Measurements from ENCODE around the gene TMEM229A. TPM values are rescaled to one million over a fixed set of nuclear protein-coding genes. Genes with fewer than 3 reads are reported as not detected.
"Not testable (repeated sequence)": the region's sequence is repeated elsewhere in the genome, so short reads cannot be mapped to it uniquely, and the experiment has no call there.

Gene TMEM229A
- polyA plus RNA-seq (ENCODE audit: insufficient read length in 4 of 4), result under 1 TPM; 0.16 to 0.21 (median 0.18) TPM

DNA sequence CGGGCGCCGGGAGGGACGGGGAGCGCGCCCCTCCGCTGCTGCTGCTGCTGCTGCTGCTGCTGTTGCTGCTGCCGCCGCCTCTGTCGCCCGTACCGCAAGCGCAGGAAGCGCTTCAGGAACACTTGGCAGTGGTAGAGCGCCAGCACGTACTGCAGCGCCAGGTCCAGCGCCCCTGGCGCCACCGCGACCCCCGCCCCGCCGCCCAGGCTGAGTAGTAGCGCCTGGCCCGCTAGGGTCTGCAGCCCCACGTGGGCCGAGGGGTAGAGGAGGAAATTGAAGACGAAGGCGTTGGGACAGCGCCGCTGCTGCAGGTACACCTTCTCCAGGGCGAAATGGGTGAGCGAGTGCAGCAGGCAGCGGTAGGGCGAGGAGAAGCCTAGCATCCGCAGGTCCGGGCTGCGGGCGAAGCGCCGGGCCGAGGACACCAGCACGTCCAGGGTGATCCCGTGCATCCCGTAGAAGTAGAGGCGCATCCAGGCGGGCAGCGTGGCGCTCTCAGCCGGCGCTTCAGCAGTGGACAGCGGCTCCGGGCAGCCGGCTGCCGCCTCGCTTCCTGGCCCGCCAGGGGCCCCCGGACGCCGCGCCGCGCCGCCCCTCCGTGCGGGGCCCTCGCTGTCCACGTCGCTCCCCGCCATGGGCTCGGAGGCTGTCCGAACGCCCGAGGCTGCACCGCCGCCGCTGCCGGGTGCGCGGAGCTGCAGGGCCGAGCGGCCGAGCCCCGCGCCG, at the start of gene TMEM229A:
Gene TMEM229A (minus strand): TSS at position 699 of the 726 bp plus-strand sequence. CDS start 64 bp downstream, at position 635.
- DNase-seq (ENCODE audit: low read depth in 4 of 4, low spot score in 3 of 4), result peak in 2 of 4 donors; percentile 23 to 43

DNA sequence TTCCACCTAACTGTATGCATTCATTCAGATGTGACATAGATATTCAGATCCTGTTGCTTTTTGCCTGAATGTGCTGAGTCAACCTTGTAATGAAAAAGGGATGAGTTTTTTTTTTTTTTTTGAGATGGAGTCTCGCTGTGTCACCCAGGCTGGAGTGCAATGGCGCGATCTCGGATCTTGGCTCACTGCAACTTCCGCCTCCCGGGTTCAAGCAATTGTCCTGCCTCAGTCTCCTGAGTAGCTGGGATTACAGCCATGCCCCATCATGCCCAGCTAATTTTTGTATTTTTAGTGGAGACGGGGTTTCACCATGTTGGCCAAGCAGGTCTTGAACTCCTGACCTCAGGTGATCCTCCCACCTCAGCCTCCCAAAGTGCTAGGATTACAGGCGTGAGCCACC, 49.4 kb upstream of the TMEM229A start:
- not testable (repeated sequence) for DNase-seq (ENCODE audit: low read depth in 4 of 4, low spot score in 3 of 4)

DNA sequence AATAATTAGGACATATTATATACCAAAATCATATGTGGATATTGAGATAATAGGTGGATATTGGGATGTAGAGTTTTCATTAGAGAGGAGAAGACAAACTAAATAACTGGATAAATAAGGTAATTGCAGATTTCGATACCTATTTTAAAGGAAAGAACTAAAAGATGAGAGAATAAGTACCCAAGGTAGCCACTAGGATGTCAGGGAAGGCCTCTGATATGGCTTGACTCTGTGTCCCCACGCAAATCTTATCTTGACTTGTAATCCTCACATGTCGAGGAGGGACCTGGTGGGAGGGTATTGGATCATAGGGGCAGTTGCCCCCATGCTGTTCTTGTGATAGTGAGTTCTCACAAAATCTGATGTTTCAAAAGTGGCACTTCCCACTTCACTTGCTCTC, 44.7 kb upstream of the TMEM229A start:
- DNase-seq (ENCODE audit: low read depth in 4 of 4, low spot score in 3 of 4), result no peak

DNA sequence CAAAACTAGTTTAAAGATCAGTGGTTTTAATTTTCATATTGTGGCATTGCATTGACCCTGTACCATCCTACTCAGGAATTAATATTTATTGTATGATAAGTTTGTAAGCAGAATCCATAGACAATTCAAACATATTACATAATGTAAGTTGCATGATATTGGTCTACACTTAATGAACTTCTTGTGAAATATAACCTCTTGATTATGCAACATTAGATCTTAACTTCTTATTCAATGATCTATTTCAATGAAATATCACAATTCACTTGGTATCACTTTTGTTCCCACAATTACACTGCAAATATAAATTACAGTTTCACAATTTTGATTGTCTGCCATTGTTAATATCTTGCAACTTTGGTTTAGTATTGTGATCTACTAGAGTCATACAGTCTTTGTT, 44.0 kb upstream of the TMEM229A start:
- no peak for DNase-seq (ENCODE audit: low read depth in 4 of 4, low spot score in 3 of 4)

DNA sequence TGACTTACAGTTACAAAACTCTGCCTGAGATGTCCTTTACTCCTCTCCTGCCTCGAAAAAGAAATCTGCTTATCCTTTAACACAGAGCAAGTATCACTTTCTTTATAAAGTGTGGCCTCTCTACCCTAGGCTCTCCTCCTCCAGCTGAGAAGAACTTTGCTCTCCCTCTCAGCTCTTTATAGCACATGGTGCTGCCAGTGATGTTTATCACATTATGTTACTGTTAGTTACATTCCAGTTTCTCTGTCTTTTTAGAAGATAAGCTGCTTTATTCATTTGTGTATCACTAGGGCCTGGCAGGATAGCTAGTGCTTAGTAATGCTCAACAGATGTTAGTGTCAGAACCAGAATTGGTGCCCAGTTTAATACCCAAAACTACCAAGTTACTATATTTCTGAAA, 41.1 kb upstream of the TMEM229A start:
- DNase-seq (ENCODE audit: low read depth in 4 of 4, low spot score in 3 of 4), result no peak

DNA sequence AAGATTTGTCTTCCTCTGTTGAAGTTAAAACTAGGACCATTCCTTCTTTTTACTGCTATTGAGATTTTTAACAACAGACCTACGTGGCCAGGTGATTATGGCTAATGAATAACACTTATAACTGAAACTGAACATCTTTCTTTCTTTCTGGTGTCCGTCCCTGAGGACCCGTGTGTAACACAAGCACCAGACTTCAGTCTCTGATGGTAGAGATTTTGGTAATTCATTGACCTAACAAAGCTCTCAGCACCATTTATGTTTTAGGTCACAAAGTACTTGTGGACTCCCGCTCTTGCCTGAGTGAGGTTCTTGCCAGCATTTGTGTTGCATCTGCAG, 40.4 kb upstream of the TMEM229A start:
- no peak for DNase-seq (ENCODE audit: low read depth in 4 of 4, low spot score in 3 of 4)

DNA sequence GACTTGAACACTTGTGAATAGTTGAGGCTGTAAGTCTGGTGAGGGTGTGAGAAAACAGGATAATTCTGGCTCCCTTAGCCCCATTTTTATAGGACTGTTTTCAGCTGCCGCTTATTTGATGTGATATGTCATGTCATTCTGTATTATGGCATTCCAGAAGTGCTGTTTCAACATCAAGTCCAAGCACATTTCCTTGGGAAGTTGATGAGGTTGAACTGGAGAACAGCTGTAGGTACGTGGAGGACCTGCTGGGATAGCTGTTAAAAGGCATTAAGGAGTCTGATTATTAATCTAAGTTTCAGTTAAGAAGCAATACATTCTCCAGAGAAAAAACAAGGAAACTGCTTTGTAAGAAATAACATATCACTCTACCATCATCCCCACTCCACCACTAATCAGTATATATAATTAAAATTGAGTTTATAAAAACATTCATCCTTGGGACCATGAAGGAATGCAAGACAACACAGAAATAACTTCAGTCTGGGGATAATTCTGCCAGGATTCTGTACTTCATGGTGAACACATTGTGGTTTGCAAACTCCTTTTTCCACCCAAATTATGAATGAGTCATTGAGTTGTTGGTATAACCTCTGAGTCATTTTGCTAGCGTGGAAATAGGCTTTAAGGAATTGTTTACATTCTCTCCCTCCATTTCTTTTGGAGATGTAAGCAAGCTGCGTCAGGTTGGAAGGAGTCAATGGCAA, 39.9 kb upstream of the TMEM229A start:
- DNase-seq (ENCODE audit: low read depth in 4 of 4, low spot score in 3 of 4), result no peak

DNA sequence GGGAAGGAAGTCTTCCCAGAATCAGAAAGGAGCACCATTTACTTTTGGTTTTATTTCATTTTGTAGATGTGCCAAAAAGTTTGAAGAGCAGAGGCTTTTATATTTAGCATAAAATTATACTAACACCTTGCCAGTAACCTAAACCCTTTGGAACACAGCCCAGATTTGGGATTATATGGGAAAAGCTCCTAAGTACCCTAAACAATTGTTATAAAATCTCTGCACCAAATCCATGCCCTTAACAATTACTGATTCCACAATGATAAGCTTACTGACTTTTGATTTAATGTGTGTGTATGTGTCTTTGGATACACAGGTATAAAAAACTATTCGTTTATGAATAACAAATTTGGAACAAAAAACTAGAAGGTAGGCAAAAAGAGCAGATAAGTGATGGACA, 39.0 kb upstream of the TMEM229A start:
- no peak for DNase-seq (ENCODE audit: low read depth in 4 of 4, low spot score in 3 of 4)

DNA sequence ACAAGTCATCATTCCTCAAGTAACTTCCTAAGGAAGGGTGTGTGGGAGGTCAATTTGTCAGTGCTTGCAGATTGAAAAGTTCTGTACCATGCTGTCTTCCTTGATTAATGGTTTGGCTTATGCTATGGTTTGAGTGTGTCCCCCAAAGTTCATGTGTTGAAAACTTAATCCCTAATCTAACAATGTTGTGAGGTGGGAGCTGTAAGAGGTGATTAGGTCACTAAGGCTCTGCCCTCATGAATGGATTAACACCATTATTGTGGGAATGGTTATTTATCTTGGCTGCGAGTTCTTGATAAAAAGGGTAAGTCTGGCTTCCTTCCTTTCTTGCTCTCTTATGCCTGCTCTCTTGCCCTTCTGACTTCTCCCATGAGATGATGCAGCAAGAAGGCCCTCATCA, 29.3 kb upstream of the TMEM229A start:
- DNase-seq (ENCODE audit: low read depth in 4 of 4, low spot score in 3 of 4), result no peak

DNA sequence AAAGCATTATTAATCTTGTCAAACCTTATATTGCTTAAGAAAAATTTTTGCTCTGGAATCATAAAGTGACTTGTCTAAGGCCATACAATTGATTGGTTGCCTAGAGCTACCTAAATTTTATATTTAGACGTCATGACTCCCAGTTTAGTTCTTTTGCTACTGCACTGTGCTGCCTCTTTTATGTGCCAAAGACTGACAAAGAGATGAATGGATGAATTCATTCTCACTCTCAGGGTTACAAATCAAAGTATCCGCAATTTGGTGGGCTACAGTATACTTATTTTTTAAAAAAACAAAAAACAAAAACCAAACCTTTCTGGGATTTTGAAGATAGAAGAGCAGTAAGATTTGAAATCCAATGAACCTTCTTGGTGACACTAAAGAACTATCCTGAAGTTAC, 27.7 kb upstream of the TMEM229A start:
- DNase-seq (ENCODE audit: low read depth in 4 of 4, low spot score in 3 of 4), result no peak

DNA sequence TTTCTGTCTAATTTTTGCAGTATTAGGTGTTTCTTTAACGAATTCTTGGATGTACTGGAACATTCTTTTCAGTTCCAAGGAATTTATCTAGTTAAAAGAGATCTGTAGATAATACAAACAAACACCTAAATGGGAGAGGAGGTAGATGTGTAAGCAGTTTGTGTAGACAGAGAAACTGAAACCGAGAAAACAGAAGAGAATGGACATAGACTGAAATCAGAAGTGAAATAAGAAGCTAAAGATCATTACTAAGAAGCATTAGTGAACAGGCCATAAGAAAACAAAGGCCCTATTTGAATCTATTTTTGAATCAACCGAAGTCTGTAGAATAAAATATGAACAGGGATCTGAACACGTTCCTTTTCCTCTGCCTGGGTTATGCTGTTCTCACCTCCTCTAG, 26.5 kb upstream of the TMEM229A start:
- no peak for DNase-seq (ENCODE audit: low read depth in 4 of 4, low spot score in 3 of 4)

DNA sequence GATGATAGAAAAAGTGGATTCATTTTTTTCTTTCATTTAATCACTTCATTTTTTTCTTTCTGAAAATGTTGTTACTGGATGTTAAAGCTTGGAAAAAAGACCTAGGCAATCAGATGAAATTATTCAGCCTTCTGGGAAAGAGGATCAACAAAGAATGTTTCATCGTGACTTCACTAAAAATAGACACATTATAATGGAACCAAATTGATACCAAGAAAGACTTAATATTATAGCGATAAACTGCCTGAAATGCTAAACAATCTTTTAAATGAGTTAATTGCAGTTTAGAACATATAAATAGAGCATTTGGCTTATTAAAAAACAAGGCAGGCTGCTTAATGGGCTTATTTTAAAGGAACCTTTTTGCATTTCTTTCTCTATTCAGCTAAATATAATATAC, 25.6 kb upstream of the TMEM229A start:
- no peak for DNase-seq (ENCODE audit: low read depth in 4 of 4, low spot score in 3 of 4)

DNA sequence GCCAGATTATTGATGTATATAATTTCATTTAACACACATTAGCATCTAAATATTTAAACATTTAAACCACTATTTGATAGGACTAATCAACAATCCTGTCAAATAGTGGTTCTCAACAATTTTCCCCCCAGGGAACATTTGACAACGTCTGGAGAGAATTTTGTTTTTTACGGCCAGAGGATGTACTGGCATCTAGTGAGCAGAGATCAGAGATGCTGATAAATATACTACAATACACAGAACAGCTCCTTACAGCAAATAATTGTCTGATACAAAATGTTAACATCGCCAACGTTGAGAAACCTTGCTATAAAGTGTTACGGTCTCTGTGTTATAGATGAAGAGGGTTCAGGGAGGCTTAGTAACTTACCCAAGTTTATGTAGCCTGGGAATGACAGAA, 25.0 kb upstream of the TMEM229A start:
- no peak for DNase-seq (ENCODE audit: low read depth in 4 of 4, low spot score in 3 of 4)

DNA sequence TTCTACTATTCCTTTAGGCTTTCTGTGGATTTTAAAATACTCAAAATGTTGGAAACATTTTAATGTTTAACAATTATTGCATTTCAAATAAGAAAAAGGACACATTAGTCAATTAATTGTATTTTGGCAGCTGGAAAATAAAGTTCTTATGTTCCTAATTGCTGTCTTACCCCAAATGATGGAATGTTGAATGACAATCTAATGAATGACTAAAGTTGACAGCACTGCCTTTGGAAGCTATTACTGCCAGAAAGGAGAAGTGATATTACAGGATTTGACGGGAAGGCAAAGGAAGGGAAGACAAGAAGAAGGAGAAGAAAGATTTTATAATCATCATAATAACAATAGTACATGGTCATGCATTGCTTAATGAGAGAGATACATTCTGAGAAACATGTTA, 23.4 kb upstream of the TMEM229A start:
- no peak for DNase-seq (ENCODE audit: low read depth in 4 of 4, low spot score in 3 of 4)

DNA sequence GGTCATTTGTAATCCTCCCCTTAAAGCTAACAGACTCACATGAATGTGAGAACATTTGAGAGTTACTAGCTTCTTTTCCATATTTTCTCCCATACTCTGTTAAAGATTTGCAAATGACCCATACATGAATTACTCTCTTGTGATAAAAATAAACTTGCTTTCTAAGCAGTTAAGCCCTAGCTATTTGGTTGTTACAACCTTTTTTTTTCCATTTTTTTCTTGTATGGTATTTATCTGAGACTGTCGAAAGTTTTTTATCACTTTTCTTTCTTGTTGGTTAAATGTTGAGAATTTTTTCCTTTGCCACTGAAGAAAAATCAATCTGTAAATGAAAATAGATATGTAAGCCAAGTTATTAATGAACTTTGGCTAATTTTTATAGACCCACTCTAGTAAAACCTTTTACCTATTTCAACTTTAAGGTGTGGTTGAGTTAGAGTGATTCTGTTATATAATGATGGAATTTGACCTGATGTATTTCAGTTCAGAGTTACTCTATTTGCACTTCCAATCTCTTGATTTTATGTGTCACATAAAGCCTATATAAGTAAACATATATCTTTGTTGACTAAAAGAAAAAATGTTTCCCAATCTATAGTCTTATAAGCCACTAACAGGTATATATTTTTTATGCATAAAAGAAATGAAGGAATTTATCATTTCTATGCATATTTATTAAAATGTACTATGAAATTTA, 19.0 kb upstream of the TMEM229A start:
- DNase-seq (ENCODE audit: low read depth in 4 of 4, low spot score in 3 of 4), result no peak

DNA sequence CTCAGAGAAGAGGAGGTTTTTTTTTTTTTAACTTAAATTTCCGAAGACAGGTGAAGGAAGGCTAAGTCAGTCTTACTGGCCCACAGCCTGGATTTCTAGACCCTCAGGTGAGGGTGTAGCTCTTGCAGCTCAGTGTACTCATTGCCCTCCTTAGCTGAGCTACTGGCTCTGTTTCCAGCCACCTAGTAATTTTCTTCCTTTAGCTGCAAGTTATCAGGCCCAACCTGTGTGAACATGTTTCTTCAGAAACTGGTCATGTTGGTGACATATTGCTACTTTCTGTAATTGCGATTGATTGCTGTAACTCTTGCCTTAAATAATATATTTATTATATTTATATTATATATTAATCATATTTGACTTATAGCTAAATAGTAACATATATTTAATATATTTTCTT, 10.0 kb upstream of the TMEM229A start:
- no peak for DNase-seq (ENCODE audit: low read depth in 4 of 4, low spot score in 3 of 4)

DNA sequence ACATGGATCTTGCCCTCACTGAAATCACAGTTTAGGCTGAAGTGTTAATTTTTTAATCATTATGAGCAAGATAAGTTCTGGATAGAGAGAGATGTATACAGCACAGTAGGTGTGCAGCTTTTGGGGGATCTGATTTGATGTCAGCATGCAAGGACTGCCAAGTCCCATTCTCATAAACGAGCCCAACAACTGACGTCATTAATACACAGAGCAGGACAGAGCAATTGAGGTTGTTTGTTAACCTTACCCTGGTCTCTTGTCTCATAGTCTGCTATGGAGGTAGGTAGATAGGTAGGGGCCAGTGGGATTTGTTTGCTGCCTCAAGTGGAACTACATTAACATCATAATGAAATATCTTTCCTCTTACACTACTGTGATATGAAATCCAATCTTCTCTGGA, 8.6 kb upstream of the TMEM229A start:
- DNase-seq (ENCODE audit: low read depth in 4 of 4, low spot score in 3 of 4), result no peak

DNA sequence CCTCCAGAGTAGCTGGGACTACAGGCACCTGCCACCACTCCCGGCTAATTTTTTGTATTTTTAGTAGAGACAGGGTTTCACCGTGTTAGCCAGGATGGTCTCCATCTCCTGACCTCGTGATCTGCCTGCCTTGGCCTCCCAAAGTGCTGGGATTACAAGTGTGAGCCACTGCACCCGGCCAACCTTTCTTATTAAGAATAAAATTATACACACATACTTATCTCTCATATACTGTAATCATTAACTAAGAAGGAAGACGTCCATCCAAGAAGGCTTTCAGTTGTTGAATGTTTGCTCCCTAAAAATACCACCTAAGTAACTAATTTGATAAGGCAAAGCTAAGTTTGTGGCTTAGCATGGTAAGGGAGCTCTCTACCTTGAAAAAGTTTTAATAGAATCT, 5.0 kb upstream of the TMEM229A start:
- not testable (repeated sequence) for DNase-seq (ENCODE audit: low read depth in 4 of 4, low spot score in 3 of 4)

DNA sequence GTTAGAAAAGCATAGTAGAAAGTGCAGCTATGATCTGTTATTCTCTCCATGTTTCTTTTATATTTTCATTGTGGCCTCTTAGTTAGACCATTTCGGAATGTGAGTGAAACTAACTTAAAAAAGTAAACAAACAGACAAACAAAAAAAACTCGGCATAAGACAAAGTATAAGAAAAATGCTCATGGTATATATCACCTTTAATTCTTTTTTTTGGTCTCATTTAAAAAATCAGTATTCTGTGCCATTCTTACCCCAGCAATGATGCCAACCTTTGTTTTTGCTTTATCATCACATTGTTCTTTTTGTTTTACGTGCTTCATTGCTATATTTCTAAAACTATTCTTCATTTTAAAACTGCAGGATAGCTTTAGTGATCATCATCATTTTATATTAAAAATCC, 2.8 kb upstream of the TMEM229A start:
- DNase-seq (ENCODE audit: low read depth in 4 of 4, low spot score in 3 of 4), result no peak

DNA sequence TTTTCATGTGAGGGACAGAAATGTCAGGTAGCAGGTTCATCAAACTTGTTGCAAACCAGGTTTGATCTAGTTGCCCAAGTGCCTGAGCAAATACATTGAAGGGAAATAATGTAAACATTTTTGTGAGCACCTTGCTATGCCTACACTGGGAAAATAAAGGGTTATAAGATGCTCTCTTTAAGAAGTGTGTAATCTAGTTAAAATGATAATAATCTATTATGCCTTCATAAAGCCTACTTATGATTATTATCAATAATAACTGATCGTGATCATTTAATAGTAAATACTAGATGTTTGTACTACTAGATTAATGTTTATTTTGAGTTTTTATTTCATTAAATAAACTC, 1.9 kb upstream of the TMEM229A start:
- no peak for DNase-seq (ENCODE audit: low read depth in 4 of 4, low spot score in 3 of 4)

DNA sequence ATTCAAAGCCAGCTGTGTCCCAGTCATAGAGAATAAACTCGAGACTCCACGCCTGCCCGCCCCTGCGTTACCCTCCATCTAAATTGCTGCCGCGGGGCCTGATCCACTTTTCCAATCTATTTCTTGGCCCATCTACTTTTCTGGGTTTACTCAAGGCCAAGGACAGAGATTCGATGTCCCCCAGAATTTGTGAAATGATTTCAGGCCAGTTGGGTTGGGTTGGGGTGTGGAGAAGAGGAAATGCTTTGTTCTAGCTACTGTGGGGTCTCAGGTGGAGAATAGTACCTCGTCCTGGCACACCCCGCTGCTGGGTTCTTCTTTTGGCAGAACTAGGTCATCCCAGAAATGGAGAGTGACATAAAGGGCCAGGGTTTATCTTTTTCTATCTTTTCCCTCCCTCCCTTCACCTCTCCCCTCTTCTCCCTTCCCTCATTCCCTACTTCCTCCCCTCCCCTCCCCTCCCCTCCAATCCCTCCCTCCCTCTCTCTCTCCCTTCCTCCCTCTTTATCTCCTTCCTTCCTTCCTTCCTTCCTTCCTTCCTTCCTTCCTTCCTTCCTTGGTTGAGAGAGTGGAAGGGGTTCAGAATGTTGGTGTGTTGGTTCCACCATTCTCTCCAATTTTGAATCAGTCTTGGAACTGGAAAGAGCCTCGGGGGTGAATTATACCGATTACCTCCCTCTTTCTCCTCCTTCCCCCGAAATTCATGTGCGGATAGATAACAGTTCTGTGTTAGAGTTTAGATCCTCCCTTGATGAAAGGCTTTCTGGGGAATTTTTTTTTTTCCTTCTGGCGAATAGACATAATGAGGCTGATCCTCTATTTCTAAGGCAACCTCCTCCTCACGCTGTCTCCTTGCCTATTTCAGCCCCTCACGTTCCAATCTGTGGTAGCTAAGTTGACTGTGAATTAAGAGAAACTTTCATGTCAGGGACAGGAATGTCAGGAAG, 1.2 kb upstream of the TMEM229A start:
- no peak for DNase-seq (ENCODE audit: low read depth in 4 of 4, low spot score in 3 of 4)
